ENCODE data around the gene C1QB. TPM values are rescaled to one million over a fixed set of nuclear protein-coding genes. Genes with fewer than 3 reads are reported as not detected.
A peak's percentile ranks its signal among the peaks of the same experiment; 100 is the strongest.

Gene C1QB
- polyA plus RNA-seq, 3 donors: 3.9 to 15.4 (median 6.4) TPM

GRCh38 chr1:22711071-22711470, 58.0 kb downstream of the C1QB start:
- Mint-ChIP-seq H3K4me1 (peaks cover 29% of the 10 kb centered on the region), H3K36me3 (peaks cover 7 to 8% of the 10 kb centered on the region in 2 donors), H3K9me3 (peaks cover 0 to 10% (median 0%) of the 10 kb centered on the region in 7 donors), H3K4me3 (no peak overlapping the region), H3K27ac (no peak overlapping the region), H3K27me3 (ENCODE audit: low read depth in 3 of 3) (peaks cover 38 to 61% (median 45%) of the 10 kb centered on the region in 3 donors)
- Histone ChIP-seq H3K36me3 (replicated peaks in 1 of 2; ENCODE audit: control insufficient read depth in 1 of 2, insufficient read depth in 2 of 2, low read length in 2 of 2) (no peaks in the 10 kb centered on the region), H3K27ac (ENCODE audit: low read depth in 1 of 2, low read length in 2 of 2) (no peak overlapping the region), H3K79me2 (ENCODE audit: insufficient read depth, low read length) (no peaks in the 10 kb centered on the region), H3K9ac (ENCODE audit: insufficient read depth, low read length, poor library complexity, severe bottlenecking) (no peak overlapping the region), H3K4me1 (ENCODE audit: control insufficient read depth in 1 of 2, insufficient read depth in 2 of 2, low read length in 2 of 2) (peaks cover 27 to 49% of the 10 kb centered on the region in 2 donors), H3K4me3 (replicated peaks in 1 of 3; ENCODE audit: low read depth in 2 of 3, low read length in 3 of 3) (peak overlapping the region in 2 of 3 experiments; percentile 15 to 68), H3K9me3 (replicated peaks in 1 of 2; ENCODE audit: control insufficient read depth in 1 of 2, insufficient read depth in 1 of 2, low read length in 2 of 2) (peaks cover 0 to 11% of the 10 kb centered on the region in 2 donors), H3K4me2 (replicated peaks; ENCODE audit: extremely low read depth, low read length, poor library complexity, severe bottlenecking) (peak overlapping the region; percentile 87), H4K20me1 (ENCODE audit: insufficient read depth, low read length) (peaks cover 14% of the 10 kb centered on the region), H3K27me3 (ENCODE audit: control insufficient read depth in 2 of 2, insufficient read depth in 2 of 2, low read length in 2 of 2) (peaks cover 14 to 48% of the 10 kb centered on the region in 2 donors), H2AFZ (ENCODE audit: insufficient read depth, low read depth, low read length, poor library complexity, severe bottlenecking) (no peak overlapping the region)
- WGBS (ENCODE audit: insufficient coverage): under 1% methylated on average over 35 of the region's 60 CpGs
- TF ChIP-seq CTCF (IDR thresholded peaks at IDR 0.05): no peak
- intact Hi-C loops (cut with micrococcal nuclease): loop anchor here in 1 of 2 donors (5.0 kb wide), 1 partner anchor 36 kb away; no protein-coding TSS in a partner anchor
- DNase-seq: no peak

Small RNAs within 50 kb of the gene (small RNA-seq; reads per million reads assigned to genes)
- not detected for gene MIR6127 (ENCODE audit: insufficient read length, low read depth)

Other genes with a start within 250 kb of the C1QB start
- gene ZBTB40, start 201.4 kb upstream of the C1QB start, polyA plus RNA-seq: 10 to 100 TPM in 1 of 3 donors, 1 to 10 TPM in 2; 1.1 to 17.8 (median 1.3) TPM
- gene EPHA8, start 89.7 kb upstream of the C1QB start, polyA plus RNA-seq: under 1 TPM in 1 of 3 donors, not detected in 2; 0.04 TPM
- 10 to 100 TPM; 14.5 to 19.6 (median 16.3) TPM for gene C1QA, start 16.6 kb upstream of the C1QB start, polyA plus RNA-seq
- gene C1QC, start 9.6 kb upstream of the C1QB start, polyA plus RNA-seq: 1 to 10 TPM in 1 of 3 donors, under 1 TPM in 2; 0.74 to 3.6 (median 0.85) TPM
- gene EPHB2, start 57.6 kb downstream of the C1QB start, polyA plus RNA-seq: 1 to 10 TPM; 2.9 to 5.6 (median 3.4) TPM